Posterior vena cava (tissue), 2 donors: ENCODE results near the gene C1RL. TPM values are rescaled to one million over a fixed set of nuclear protein-coding genes. Genes with fewer than 3 reads are reported as not detected.
A peak's percentile ranks its signal among the peaks of the same experiment; 100 is the strongest.
"Not testable (repeated sequence)": the region's sequence is repeated elsewhere in the genome, so short reads cannot be mapped to it uniquely, and the experiment has no call there.

Source experiments
- DNase-seq: peaks from one replicate; pipeline ENCODE4 v3.0.0-alpha.2; 2020; ENCODE audit warnings: low spot score
- intact Hi-C, 2 donors: fragments of 100-400 bp; cut with DNase I; formaldehyde crosslinking; loops; one replicate each; pipeline versions ENCODE4 v1.14.1 to v1.14.2; 2022 to 2023
- total RNA-seq, 2 donors: library from RNA; stranded (reverse); fragmentation: NEBNext Ultra II Directional; extraction: Animal tissue kit (Norgen Biotek cat#: 25700); gene quantifications; one replicate each; pipeline ENCODE4 v1.2.1, GENCODE V29; 2021
- donor health status: DM: yes; HTN: yes; CAD: no.
- donor health status: DM: yes; HTN: yes; CAD: no.

The C1RL gene
- total RNA-seq, 2 donors from 2014 or later: 79.5 to 122 TPM

- DNase-seq: no peak
- intact Hi-C loops: no loop called here
Measured at GRCh38 chr12:7120166-7120565, 11.2 kb upstream of the C1RL start.

DNA sequence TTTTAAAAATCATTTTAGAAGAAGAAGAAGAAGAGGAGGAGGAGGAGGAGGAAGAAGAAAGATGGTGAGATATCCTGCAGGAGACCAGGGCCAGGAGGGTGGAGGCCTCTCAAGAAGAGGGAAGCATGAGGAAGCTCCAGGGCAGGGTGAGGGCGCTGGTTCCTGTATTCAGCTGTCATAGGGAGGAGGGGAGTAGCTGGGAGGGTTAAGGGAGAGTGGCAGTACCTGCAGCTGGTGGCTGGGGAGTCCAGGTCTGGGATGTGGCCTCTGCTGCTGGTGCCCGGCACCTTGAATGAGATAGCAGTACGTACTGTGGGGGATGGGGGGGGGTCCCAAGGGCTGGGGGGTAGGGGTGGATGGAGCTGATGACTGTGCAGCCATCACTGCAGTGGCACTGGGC lies 9.9 kb upstream of the C1RL start:
- DNase-seq: no peak
- intact Hi-C loops: loop anchor here (10.0 kb wide), 2 partner anchors 64 to 164 kb away; partner anchors contain the start of gene PTPN6 (in 1 of the 2)

DNA sequence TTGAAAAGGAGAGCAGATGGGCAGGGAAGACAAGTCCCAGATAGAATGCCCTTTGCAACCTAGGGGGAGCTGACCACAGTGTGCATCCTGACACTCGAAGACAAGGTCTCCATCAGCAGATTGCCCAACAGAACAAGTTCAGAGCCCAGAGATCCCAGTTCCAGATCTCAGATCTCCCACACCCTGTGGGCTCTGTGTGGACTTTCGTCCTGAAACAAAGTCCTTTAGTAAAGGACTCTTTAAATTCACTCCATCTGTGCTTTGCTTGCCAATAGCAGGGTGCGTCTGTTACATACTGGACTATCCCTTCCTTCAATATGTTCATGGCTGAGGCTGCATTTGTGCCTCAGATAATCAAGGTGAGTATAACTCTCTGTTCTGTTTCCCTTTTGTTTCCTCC lies 8.7 kb upstream of the C1RL start:
- DNase-seq: no peak
- intact Hi-C loops: loop anchor here (10.0 kb wide), 2 partner anchors 63 to 163 kb away; partner anchors contain the start of gene PTPN6 (in 1 of the 2)

- intact Hi-C loops: loop anchor here (10.0 kb wide), 2 partner anchors 62 to 162 kb away; partner anchors contain the start of gene PTPN6 (in 1 of the 2)
- DNase-seq: no peak
Measured at GRCh38 chr12:7116916-7117315, 7.9 kb upstream of the C1RL start.

DNA sequence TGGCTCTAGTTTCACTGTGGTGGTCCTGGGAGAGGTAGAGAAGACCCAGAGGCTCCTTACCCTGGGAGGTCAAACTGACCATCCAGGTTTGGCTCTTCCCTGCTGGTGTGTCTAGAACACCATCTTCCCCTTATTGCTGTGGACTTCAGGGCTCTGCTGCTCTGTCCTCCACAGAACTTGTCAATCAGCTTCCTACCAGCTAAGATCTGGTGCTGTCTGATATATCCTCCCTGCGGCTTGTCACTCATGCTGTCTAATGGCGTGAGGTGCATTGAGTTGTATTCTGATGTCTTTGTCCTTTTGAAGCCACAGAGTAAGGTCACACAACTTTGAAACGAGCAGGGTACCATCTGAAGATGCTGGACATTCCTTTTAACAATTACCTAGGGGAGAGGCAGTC lies 7.2 kb upstream of the C1RL start:
- DNase-seq: no peak
- intact Hi-C loops: loop anchor here (10.0 kb wide), 2 partner anchors 61 to 161 kb away; partner anchors contain the start of gene PTPN6 (in 1 of the 2)

GRCh38 chr12:7114851-7115250 lies 5.8 kb upstream of the C1RL start:
- intact Hi-C loops: loop anchor here (5.0 to 10.0 kb wide), 3 partner anchors 53 to 160 kb away; partner anchors contain the start of genes C1S (in 1 of the 2) and PTPN6 (in 1 of the 2)
- no peak for DNase-seq

GRCh38 chr12:7114008-7114407 lies 5.0 kb upstream of the C1RL start:
- DNase-seq: no peak
- intact Hi-C loops: loop anchor here (5.0 to 10.0 kb wide), 3 partner anchors 52 to 159 kb away; partner anchors contain the start of genes C1S (in 1 of the 2) and PTPN6 (in 1 of the 2)

- intact Hi-C loops: loop anchor here (5.0 to 10.0 kb wide), 3 partner anchors 51 to 159 kb away; partner anchors contain the start of genes C1S (in 1 of the 2) and PTPN6 (in 1 of the 2)
- no peak for DNase-seq
Measured at GRCh38 chr12:7113389-7113871, 4.4 kb upstream of the C1RL start.

- DNase-seq: no peak
- intact Hi-C loops: loop anchor here (5.0 to 10.0 kb wide), 3 partner anchors 50 to 157 kb away; partner anchors contain the start of genes C1S (in 1 of the 2) and PTPN6 (in 1 of the 2)
Measured at GRCh38 chr12:7112041-7112440, 3.0 kb upstream of the C1RL start.

DNA sequence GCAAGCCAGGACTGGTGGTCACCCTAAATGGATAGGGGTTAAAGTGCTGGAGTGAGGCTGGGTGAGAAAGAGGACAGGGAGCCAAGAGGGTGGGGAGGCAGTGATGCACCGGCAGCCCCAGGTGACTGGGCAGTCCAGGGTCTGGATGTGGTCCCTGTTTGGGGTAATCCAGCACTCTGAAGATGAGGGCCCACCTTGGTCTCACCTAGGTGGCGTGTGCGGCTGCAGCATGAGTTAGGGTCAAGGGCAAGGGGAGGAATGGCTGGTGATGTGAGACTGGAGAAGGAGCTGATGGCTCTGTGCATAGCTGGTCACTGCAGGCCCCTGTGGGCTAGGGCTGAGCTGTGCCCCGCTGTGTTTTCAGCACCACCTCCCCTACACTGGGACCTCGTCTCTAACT lies 1.6 kb upstream of the C1RL start:
- intact Hi-C loops: loop anchor here (5.0 to 10.0 kb wide), 3 partner anchors 48 to 156 kb away; partner anchors contain the start of genes C1S (in 1 of the 2) and PTPN6 (in 1 of the 2)
- no peak for DNase-seq

GRCh38 chr12:7109572-7109920 lies 532 bp upstream of the C1RL start:
- DNase-seq: no peak

GRCh38 chr12:7108003-7108795 lies 815 bp downstream of the C1RL start:
- DNase-seq: peak; percentile 95
- intact Hi-C loops: loop anchor here in 1 of 2 donors (5.0 kb wide), 1 partner anchor 441 kb away; no protein-coding TSS in a partner anchor

More at GRCh38 chr12:7109572-7109920, 532 bp upstream of the C1RL start:
- intact Hi-C loops: loop anchor here (1.0 to 5.0 kb wide), 2 partner anchors 17 to 442 kb away; partner anchors contain the start of gene C1R (in 1 of the 2)

- no peak for DNase-seq
- intact Hi-C loops: loop anchor here in 1 of 2 donors (5.0 kb wide), 1 partner anchor 440 kb away; no protein-coding TSS in a partner anchor
Measured at GRCh38 chr12:7107636-7108002, 1.4 kb downstream of the C1RL start.

DNA sequence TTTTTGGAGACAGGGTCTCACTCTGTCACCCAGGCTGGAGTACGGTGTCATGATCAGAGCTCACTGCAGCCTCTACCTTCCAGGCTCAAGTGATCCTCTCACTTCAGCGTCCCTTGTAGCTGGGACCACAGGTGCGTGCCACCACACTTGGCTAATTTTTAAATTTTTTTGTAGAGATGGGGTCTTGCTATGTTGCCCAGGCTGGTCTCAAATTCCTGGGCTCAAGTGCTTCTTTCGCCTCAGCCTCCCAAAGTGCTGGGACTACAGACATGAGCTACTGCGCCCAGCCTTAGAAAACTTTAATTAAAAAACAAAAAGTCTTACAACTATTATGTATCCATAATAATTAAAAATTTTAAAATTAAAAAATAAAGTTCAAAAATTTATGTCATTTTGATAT lies 1.8 kb downstream of the C1RL start:
- DNase-seq: not testable (repeated sequence)
- intact Hi-C loops: loop anchor here in 1 of 2 donors (5.0 kb wide), 1 partner anchor 440 kb away; no protein-coding TSS in a partner anchor

- DNase-seq: no peak
- intact Hi-C loops: loop anchor here in 1 of 2 donors (5.0 kb wide), 1 partner anchor 439 kb away; no protein-coding TSS in a partner anchor
Measured at GRCh38 chr12:7106082-7106481, 2.9 kb downstream of the C1RL start.

- intact Hi-C loops: no loop called here
- no peak for DNase-seq
Measured at GRCh38 chr12:7103837-7104584, 5.0 kb downstream of the C1RL start.

DNA sequence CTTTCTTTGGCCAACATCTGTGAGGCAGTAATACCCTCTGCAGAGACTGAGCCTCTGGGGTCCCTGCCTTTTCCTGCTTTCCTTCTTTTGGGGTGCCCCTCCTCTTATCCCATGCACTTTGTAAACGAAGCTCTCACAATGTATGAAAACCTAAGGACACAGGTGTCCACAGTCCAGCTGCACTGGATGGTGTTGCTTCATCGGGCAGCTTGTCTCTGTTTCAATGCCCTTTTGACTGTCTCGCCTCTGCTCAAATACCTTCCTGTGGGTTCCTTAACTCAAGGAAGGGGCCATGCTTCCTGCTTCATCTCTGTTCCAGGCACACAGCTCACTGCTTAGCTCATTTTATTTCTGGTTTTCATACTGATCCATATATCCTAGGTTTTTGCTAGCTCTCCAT lies 6.4 kb downstream of the C1RL start:
- intact Hi-C loops: no loop called here
- DNase-seq: no peak

GRCh38 chr12:7101694-7102131 lies 7.3 kb downstream of the C1RL start:
- intact Hi-C loops: no loop called here
- DNase-seq: no peak

DNA sequence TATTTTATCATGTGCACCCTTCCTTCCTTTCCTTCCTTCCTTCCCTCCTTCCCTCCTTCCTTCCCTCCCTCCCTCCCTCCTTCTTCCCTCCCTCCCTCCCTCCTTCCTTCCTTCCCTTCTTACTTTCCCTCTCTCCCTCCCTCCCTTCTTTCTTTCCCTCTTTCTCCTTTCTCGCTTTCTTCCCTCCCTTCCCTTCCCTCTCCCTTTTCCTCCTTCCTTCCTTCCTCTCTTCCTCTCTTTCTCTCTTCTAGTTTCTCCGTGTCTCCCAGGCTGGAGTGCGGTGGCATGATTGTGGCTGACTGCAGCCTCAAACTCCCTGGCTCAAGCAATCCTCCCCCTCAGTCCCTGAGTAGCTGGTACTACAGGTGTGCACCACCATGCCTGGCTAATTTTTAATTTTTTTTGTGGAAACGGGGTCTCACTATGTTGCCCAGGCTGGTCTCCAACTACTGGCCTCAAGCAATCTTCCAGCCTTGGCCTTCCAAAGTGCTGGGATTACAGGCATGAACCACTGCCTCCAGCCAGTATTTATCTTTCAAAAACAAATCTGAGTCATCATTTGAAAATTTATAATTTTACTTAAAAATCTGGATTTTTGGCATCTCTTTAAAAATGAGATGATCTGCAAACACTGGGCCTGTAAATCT lies 7.8 kb downstream of the C1RL start:
- DNase-seq: no peak
- intact Hi-C loops: no loop called here
